Sciatic nerve (tissue), 2 donors: ENCODE results near the gene AWAT2. TPM values are rescaled to one million over a fixed set of nuclear protein-coding genes. Genes with fewer than 3 reads are reported as not detected.

Experiments
- ATAC-seq: fragments of 200-7000 bp; cut with Tn5 transposase; one replicate; pipeline ENCODE4 v1.9.1; 2020; ENCODE audit warnings: mild to moderate bottlenecking, moderate library complexity
- DNase-seq: peaks from one replicate; pipeline ENCODE4 v3.0.0-alpha.2; 2020; ENCODE audit warnings: low spot score
- intact Hi-C: fragments of 100-400 bp; cut with DNase I; formaldehyde crosslinking; loops from one replicate; pipeline ENCODE4 v1.14.2; 2022
- total RNA-seq: library from RNA; stranded (reverse); fragmentation: NEBNext Ultra II Directional; extraction: Animal tissue kit (Norgen Biotek cat#: 25700); gene quantifications from one replicate; pipeline ENCODE4 v1.2.1, GENCODE V29; 2021
- donor health status: DM: no; HTN: no; CAD: no.
- donor health status: DM: no; HTN: no; CAD: no.

The AWAT2 gene, protein sequence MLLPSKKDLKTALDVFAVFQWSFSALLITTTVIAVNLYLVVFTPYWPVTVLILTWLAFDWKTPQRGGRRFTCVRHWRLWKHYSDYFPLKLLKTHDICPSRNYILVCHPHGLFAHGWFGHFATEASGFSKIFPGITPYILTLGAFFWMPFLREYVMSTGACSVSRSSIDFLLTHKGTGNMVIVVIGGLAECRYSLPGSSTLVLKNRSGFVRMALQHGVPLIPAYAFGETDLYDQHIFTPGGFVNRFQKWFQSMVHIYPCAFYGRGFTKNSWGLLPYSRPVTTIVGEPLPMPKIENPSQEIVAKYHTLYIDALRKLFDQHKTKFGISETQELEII
- not detected for total RNA-seq

DNA sequence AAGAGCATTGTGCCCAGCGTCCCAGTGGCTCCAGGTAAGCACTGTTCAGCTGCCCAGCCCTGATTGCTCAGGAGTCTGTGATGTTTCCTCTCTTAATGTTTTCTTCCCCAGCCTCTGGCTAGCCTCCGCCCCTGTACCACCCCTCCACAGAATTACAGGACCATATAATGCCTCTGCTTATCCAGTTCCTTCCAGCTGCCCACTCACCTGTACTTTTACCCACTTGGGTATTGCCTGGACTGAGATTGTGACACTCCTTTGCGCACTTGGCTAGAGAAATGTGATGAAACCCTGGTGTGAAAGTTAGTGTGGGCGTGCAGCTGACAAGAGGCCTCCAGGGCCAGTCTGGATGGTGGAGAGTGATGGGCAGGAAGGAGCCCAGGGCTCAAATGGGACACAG, at the start of gene AWAT2:
Gene AWAT2 (minus strand): TSS at position 14 of the 400 bp plus-strand sequence. CDS start 6 bp downstream, at position 8.
- no peak for DNase-seq

DNA sequence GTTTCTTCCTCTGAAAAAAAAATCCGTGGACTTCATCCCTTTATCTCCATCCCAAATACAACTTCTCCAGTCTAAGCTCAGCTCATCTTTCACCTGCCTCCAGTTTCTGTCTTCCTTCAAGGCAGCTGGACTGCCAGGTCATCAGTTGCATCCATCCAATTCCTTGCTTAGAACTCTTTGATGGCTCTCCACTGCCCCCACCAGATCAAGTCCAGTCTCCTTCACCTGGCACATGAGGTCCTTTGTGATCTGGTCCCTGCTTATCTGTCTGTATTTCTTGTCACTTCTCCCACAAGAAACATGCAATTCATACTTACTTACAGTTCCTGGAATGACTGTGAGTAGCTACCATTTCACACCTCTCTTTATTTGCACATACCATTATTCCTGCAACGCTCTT, 46.3 kb upstream of the AWAT2 start:
- ATAC-seq (no peak), DNase-seq (no peak)
- intact Hi-C loops: loop anchor here (10.0 kb wide), 1 partner anchor 561 kb away; no protein-coding TSS in a partner anchor

More for the DNA sequence above, at the start of gene AWAT2:
- no peak for ATAC-seq
- intact Hi-C loops: no loop called here

DNA sequence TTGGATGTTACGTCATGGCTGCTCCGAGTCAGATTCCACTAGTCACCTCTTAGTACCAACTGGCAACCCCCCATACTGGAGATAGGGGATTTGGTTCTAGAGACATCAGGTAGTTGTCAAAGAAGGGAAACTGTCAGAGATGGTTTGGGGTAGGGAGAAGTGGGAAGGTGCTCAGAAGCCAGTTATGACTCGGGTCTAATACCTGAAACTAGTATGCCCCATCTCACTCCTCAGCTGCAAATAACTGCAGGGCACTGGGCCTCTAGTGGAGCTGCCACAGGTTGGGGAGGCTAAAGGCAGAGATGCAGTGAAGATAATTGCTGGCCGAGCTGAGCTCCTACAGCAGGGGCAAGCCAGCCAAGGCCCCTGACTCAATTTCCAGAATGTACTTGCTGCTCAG, 42.5 kb upstream of the AWAT2 start:
- no peak for DNase-seq
- no peak for ATAC-seq
- intact Hi-C loops: loop anchor here (10.0 kb wide), 1 partner anchor 557 kb away; no protein-coding TSS in a partner anchor

DNA sequence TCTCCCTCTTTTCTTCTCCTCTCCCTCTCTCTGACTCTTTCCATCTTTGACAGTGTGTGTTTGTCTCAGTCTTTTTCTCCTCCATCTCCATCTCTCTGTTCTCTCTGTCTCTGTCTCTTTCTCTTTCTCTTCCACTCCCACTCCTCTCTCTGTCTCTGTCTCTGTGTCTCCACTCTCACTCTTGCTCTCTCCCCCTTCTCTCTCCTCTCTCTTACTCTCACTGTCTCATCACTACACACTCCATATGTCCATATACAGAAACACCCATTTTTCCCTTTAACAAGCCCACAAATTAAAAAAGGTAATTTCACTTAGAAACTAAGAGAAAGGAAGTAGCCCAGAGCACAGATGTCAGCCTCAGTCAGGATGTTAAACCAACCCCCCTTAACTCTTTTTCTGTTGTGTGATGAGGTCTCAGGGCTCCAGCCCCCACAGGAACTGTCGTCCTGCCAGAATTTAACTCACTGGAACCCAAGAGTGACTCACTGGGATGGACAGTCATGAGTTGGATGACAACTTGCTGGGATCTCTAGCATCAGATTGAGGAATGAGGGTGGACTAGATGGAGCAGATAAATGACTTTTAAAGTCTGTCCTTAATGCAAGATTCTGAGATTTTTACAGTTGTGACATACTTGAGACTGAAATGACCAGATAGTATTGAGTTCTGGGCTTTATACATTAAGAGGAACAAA, 40.0 kb upstream of the AWAT2 start:
- no peak for ATAC-seq
- no peak for DNase-seq
- intact Hi-C loops: loop anchor here (10.0 kb wide), 1 partner anchor 555 kb away; no protein-coding TSS in a partner anchor

DNA sequence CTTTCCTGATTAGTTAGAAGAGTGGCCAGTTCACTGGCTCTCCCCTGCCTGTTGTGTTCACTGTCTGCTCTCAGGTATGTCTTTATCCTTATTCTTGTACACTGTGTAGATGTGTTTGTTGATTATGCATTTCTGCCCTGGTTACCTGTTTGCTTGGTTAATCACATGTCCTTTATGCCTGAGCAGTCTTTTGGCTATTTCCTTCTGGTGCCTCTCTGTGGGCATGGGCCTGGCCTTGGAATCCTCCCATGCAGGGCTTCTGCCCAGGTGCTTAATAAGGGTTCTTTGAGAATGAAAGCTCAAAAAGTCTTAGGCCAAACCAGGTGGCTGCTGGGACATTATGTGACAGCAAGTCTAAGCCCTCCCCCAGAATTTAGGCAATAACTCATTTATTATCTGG, 39.0 kb upstream of the AWAT2 start:
- intact Hi-C loops: no loop called here

DNA sequence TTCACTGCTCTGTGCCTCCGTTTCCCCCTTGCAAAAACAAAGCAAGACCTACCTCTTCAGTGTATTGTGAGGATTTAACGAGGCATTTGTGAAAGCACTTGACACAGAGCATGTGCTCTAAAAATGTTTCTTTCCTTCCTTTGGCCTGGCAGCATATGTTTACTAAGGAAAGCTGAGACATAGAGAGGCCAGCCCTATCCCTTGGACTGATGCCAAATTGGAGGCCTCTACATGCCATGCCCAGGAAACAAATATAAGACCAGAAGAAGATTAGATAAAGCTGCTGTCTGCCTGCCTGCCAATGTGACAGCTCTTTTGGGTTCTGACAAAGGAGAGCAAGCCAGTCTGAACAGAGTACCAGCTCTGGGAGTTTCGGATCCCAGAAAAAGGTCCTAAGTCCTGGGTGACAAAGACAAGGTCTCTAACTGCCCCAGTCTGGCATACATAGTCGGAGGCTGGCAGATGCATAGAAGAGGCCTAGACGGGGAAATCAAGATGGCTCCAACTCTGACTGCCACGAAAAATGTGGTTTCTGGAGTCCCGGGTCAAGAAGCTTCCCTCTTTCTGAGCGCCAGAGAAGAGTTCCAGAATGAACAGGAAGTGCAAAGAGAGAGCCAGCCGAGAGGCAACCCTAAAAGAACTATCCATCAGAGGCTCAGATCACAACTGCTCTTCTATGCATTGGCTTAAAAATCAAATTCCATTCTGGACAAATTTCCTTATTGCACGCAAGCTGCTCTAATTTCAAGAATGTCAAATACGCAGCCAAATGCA, 38.3 kb upstream of the AWAT2 start:
- ATAC-seq (no peak), DNase-seq (no peak)
- intact Hi-C loops: no loop called here

More for the DNA sequence above, 39.0 kb upstream of the AWAT2 start:
- no peak for ATAC-seq
- DNase-seq: no peak

DNA sequence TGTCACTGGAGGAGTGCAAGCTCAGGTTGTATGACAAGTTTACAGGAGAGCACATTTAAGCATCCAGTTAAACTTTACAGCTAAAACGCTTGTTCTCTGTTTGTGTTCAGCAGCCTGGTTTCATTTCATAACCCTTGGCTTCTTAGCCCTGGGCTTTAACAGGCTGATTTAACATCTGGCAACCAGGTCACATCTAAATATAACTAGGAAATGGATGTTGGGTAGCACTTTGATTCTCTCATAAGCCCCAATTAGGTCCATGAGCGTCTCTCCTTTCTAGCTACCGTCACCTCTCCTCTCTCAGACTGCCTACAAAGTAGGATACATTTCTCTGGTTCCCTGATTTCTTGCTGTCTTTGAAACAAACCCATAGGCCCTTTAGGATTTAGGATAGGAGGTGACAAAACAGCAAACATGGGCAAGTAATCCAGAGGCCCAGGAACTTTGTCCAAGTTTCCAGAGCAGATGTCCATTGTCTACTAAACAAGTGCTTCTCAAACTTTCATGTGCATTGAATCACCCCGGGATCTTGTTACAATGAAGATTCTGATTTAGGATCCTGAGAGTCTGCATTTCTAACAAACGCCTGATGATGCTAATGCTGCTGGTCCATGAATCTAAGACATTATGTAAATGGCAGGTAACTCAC, 35.0 kb upstream of the AWAT2 start:
- DNase-seq: no peak
- intact Hi-C loops: no loop called here
- no peak for ATAC-seq

DNA sequence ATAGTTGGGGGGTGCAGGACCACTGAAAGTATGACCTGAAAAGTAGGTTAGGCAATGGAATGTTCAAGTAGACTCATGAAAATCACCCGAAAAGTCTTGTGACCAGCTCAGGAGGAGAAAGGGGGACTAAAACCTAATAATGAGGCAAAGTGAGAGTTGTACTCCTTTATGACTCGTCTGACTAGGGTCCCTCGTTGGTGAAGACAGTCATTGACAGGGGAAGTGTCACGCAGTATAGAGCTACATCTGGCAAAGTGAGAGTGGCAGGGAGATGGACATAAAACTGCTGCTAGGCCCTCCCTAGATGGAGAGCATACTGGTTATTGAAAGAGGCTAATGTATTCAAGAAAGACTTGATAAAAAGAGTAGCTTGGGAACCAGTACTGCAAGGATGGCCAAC, 33.0 kb upstream of the AWAT2 start:
- intact Hi-C loops: no loop called here
- ATAC-seq (no peak), DNase-seq (no peak)

DNA sequence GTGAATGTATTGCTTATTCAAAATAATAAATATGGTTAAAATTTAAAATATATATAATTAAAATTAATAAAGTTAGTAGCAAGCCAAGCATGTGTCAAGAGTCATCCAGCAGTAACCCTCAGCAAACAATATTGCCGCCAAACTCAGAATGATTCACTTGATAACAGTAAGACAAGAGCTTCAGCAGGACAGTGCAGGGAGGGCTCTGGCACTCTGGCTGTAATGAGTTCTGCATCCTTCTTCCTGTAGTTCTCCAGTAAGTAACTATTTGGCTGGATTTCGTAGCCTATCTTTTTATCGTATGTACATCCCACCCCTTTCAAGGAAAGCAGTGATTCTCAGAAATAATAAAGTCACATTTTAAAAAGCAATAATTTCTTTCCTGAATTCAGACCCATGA, 30.1 kb upstream of the AWAT2 start:
- ATAC-seq (no peak), DNase-seq (no peak)
- intact Hi-C loops: no loop called here

DNA sequence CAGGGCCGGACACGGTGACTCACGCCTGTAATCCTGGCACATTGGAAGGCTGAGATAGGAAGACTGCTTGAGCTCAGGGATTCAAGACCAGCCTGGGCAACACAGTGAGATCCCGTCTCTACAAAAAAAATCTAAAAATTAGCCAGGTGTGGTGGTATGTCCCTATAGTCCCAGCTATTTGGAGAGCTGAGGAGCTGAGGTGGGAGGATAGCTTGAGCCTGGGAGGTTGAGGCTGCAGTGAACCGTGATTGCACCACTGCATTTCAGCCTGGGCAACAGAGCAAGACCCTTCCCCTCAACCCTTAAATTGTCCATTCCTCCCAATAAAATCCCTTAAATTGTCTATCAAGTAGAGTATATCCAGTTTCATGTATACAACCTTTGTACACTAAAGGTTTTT, 29.6 kb upstream of the AWAT2 start:
- DNase-seq: no peak
- intact Hi-C loops: no loop called here
- ATAC-seq: no peak

DNA sequence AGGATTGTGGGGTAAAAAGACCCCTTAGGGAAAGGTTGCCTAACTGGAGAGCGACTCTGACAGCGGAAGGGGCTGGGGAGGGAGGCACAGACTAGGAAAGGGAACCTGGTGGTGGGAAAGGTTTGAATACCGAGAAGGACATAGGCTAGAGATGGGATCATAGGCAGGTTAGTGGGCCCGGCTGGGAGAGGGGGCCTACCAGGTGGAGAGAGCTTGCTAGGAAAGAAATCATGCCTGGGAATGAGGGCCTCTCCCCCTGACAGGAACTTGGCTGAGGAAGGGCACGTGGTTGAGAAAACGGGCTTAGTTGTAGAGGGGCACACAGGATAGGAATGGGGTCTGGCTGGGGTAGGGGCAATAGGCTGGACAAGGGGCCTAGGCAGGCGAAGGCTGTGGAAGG, 16.9 kb upstream of the AWAT2 start:
- ATAC-seq (no peak), DNase-seq (no peak)
- intact Hi-C loops: no loop called here

DNA sequence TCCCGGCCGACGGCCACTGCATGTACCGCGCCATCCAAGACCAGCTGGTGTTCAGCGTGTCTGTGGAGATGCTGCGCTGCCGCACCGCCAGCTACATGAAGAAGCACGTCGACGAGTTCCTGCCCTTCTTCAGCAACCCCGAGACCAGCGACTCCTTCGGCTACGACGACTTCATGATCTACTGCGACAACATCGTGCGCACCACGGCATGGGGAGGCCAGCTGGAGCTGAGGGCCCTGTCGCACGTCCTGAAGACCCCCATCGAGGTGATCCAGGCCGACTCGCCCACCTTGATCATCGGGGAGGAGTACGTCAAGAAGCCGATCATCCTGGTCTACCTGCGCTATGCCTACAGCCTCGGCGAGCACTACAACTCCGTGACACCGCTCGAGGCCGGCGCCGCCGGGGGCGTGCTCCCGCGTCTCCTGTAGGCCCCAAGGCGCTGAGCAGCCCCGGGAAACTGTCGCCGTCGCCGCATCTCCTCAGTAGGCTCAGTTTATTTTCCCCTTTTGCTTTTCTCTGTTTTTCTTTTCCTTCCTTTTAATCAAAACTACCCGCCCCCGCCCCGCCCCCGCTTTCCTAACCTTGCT, 13.3 kb upstream of the AWAT2 start:
- ATAC-seq (no peak), DNase-seq (no peak)
- intact Hi-C loops: no loop called here

DNA sequence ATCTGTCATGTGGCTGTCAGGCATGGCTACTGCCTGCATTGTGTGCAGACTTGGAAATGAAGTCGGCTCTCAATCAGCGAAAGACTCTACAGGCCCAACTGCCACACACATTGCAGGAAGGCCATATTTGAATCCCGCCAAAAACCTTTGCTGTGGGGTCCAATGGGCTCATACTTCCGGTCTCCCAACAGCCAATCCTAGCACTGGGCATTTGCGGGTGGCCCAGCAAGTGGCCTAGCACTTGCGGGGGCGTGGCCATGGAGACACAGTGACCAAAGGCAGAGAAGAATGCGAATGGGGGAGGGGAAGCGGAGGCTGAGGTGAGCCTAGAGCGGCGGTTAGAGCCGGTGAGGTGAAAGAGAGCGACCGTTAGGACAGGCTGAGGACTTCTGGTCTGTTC, 12.3 kb upstream of the AWAT2 start, which contains the start of gene OTUD6A:
Gene OTUD6A (plus strand): TSS at position 382 of the 400 bp plus-strand sequence. CDS start 68 bp downstream, outside the sequence.
- no peak for ATAC-seq
- intact Hi-C loops: no loop called here

DNA sequence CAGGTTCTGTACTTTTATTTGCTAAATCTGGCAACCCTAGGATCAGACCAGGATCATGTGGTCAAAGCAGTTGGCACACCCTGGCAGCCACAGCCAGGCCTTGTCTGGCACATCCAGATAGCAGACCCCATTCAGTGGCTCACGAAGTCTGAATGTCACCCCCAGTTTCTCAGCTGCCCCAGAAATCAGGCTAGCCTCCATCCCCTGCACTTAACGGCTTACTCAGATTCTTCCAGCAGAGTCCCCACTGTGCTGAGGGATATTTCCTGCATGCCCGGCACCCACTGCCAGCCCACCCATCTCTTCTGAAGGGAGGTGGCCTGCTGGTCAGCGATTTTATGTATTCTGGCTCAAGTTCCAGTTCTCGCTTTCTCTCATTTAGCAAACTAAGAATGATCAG, 4.7 kb upstream of the AWAT2 start:
- intact Hi-C loops: no loop called here
- DNase-seq (no peak), ATAC-seq (no peak)

More for the DNA sequence above, 12.3 kb upstream of the AWAT2 start, which contains the start of gene OTUD6A:
- DNase-seq: no peak

DNA sequence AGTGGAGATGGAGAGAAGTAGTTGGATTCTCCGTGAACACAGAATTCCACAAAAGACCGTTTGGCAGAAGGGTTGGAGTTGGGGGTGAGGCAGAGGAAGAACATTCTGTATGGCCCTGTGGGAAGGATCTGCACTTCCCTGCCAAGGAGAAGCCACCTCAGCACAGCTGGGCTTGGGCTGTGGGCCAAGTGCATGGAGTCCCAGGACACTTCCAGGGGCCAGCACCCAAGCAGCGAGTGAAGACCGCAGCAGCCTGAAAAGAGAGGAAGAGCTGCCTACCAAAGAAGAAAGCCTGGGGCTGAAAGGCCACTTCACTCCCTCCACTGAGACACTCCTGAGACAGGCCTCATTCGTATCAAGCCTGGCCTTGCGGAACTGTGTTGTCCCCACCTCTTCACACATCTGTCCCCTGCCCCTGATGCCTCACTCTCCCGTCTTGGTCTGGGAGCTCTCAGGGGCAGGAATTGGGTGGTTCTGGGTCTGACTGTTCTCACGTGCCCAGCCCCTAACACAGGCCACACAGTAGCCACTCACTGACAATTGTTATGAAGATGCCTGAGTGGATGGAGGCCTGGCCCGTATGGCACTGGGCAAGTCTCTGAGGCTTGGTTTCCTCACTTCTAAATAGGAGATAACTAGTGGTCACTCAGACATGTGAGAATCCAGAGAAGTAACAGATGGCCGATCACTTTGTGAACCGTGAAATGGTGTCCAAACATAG, 3.3 kb upstream of the AWAT2 start:
- ATAC-seq (no peak), DNase-seq (no peak)
- intact Hi-C loops: no loop called here

DNA sequence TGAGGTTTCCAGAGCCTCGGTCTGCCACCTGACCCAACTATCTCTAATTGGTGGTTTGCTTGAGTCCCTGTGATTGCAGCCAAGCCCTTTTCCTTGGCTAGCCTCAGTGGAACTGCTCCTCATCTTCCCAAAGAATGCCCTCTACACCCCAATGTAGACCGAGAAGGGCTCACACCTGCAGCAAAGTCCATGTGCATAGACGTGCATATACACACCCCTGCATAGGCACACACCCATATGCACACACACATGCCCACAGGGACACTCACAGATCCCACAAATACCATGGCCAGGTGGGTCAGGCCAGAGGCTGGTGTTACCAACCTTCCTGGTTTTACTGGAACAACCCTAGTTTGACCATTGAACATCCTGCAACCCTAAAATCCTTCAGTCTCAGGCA, 332 bp downstream of the AWAT2 start:
- DNase-seq (no peak), ATAC-seq (no peak)
- intact Hi-C loops: no loop called here

DNA sequence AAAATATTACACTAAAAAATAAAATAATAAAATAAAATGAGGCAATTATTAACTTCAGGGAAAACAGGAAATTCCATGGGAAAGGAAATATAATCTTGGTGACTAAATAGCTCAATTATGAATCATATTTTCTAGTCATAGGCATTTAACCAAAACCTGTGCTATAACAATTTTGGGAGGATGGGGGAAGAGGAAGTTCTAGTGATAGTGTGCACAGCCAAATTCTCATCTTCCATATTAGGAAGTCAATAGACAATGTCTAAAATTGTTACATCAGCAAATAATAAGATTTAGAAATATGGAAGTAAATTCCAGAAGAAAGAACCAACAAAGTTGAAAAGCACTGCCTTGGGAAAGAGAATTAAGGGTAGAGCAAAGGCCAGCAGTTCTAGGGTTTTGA, 2.8 kb downstream of the AWAT2 start:
- DNase-seq (no peak), ATAC-seq (no peak)
- intact Hi-C loops: no loop called here
